Esophagus squamous epithelium (tissue), 4 donors: ENCODE measurements around the gene ENDOU.

Experiments
- POLR2A ChIP-seq, 4 donors: fragments of 450-650 bp; IDR thresholded peaks; one replicate each; pipeline ENCODE4 v1.6.1; 2017; ENCODE audit warnings: antibody characterized with exemption in 4 of 4, mild to moderate bottlenecking in 4 of 4, moderate library complexity in 3 of 4
- TF ChIP-seq, protein P1 (sequence below), 6 experiments: fragments of 450-650 bp in 4 of 6; fragments of 200-600 bp in 2 of 6; sonication (generic) in 2 of 6; IDR thresholded peaks; one replicate each; pipeline ENCODE4 v1.5.1; 2016 to 2019; ENCODE audit warnings: antibody characterized with exemption in 6 of 6, mild to moderate bottlenecking in 4 of 6, moderate library complexity in 4 of 6

DNA sequence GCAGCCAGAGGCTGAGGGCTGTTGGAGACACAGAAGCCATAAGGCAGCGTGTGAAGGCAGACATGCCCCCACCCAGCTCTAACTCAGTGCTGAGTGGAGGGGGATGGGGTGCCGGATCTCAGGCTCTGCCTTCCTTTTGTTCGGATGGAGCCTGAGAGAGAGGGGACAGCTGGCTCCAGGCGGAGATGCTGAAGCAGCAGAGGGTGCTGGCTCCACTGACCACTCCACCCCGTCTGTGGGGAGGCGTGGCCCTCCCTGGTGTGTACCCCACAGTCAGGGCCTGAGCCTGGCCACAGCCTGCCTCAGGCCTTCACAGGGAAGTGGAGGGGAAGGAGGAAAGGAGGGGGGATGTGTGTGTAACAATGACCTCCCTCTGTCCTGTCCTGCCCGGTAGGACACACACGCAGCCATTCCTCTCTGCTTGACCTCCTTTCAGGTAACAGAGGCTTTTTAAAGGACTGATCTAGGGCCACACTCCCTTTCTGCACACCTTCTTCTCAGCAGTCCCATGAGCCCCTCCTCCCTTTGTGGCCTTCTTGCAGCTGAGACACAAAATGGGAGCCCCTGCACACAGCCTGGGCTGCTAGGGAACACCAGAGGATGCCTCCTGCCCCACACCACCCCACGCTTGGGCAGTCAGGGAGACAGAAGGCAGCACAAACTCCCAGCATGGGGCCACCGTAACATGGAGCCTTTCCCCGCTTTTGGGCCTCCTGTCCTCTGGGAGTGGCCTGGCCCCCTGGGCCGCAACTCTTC lies 9.6 kb upstream of the ENDOU start:
- TF ChIP-seq POLR2A (IDR thresholded peaks at IDR 0.05): no peak
- TF ChIP-seq, protein P1, sequence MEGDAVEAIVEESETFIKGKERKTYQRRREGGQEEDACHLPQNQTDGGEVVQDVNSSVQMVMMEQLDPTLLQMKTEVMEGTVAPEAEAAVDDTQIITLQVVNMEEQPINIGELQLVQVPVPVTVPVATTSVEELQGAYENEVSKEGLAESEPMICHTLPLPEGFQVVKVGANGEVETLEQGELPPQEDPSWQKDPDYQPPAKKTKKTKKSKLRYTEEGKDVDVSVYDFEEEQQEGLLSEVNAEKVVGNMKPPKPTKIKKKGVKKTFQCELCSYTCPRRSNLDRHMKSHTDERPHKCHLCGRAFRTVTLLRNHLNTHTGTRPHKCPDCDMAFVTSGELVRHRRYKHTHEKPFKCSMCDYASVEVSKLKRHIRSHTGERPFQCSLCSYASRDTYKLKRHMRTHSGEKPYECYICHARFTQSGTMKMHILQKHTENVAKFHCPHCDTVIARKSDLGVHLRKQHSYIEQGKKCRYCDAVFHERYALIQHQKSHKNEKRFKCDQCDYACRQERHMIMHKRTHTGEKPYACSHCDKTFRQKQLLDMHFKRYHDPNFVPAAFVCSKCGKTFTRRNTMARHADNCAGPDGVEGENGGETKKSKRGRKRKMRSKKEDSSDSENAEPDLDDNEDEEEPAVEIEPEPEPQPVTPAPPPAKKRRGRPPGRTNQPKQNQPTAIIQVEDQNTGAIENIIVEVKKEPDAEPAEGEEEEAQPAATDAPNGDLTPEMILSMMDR (IDR thresholded peaks at IDR 0.05): no peak
